Erythroblast (primary cell): ENCODE results near the gene NME8.

Experiments
- DNase-seq, 2 experiments: peaks; one replicate each; lab custom pipeline; 2025; lab: John Stamatoyannopoulos, UW
- GATA1 ChIP-seq: IDR thresholded peaks from 2 replicates; pipeline ENCODE4 v1.6.1; 2011; ENCODE audit warnings: low read depth, mild to moderate bottlenecking, control low read depth, low read length, moderate library complexity
- POLR2A ChIP-seq: IDR thresholded peaks from 2 replicates; pipeline ENCODE4 v1.6.1; 2011; ENCODE audit warnings: mild to moderate bottlenecking, low read length

NME8 gene

DNA sequence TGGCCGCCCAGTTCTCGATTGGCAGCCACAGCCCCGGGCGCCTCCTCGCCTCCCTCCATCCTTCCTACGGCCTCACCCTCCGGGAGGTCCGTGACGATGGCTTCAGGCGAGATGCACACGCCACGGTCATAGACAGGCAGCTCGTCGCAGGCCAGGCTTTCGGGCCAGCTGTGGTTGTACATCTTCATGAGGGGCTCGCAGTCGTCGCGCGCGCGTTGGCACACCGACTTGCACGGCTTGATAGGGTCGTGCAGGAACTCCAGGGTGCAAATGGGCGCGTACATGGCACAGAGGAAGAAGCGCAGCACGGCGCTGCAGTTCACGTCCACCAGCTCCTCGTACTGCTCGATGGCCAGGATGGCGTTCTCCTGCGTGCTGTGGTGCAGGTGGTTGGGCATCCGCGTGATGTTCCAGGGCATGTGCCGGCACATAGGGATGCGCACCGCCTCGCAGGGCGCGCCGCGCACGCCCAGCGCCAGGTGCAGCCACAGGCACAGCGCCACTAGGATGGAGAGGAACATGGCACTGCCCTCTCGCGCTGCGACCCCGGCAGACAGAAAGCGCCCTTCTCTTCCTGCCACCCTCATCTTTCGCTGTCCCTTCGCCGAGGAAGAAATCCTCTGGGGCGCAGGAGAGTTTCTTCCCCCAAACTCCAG is 67.7 kb downstream of the NME8 start:
- no peak for TF ChIP-seq POLR2A
- no peak for TF ChIP-seq GATA1
- DNase-seq = peak; percentile 42 to 50

DNA sequence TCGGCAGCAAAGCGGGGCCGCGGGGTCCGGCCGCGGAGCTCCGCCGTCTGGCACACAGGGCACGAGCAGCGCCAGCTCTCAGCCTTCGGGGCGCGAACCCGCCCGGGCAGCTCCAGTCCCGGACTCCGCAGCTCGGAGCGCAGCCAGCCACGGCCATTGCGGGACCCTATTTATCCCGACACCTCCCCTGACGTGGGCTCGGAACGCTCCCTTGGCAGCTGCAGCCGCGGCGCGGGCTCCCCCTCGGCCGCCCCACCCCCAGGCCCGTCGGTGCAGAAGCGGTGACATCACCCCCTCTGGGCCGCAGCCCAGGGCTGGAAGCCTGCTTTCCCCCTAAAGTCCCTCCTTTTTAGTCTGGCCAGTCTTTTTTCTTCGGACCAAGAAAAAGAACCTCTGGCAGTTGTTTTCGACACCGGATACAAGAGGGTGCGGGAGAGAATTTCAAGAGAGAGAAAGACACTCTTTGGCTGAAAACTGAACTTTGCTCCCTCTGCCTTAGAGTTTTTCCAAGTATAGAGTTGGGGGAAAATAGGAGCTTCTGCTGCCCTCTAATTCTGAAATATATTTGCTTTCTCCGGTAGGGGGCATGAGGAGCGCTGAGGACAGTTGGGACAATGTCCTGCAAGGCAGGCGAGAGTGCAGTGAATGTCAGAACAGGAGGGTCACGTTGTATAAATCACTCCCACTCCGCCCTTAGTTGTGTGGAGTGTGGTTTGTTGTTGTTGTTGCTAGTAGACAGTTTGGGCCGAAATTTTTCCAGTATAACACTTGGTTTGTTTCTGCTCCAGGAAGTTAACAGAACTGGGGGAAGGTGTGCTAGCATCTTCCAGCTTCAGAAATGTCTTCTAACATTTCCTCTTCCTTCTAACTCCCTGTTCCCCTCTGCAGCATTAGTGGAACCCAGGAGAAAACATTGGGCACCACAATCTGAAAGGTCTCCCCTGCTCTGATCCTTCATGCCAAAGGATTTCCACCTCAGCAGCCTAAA is 68.6 kb downstream of the NME8 start, which contains the start of gene SFRP4:
TSS of gene SFRP4 (minus strand) at position 145 of the 988 bp plus-strand sequence. CDS start 280 bp downstream, outside the sequence.
- TF ChIP-seq POLR2A (no peak), GATA1 (no peak)
- DNase-seq = peak; percentile 68 to 74

DNA sequence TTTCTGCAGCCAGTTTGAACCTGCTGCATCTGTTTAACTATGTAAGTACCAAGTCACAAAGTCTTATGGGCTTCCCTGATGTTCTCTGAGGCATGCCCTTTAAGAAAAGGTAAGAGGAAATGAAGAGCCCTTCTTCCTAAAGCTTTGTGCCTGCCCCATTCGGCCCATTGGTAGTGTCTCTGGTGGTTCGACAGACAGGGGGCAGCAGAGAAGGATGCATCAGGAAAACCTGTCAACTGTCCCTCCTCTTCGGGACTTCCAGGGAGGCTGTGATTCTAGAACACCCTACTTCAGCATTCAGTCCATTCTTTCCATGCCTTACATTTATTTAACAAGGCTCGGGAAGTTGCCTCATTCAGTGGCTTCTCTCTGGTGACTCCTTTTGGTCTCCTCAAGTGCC is 70.1 kb downstream of the NME8 start:
- DNase-seq = no peak
- no peak for TF ChIP-seq POLR2A
- no peak for TF ChIP-seq GATA1

DNA sequence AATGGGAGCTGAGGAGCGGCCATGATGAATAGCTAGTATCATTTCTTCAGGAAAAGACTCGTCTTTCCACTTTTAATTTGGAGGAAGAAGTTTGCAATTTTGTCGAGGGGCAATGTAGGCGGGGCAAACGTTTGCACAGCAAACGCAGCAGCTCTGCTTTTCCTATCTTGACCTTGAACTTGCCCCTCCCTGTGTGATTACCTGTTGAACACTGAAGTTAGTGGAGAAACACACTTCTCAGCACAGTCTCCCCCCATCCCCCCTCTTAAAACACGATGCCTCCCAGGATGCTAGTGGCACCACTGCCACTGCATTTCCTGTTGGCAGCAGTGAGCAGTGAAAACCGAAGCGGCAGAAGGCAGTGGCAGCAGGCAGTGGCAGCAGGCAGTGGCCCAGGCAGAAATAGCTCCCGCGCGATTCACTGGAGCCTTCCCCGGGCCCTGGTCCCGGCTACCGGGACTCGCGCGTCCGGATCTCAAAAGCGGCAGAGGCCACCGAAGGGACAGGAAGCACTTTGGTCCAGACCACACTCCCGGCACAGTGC is 72.0 kb downstream of the NME8 start, which contains the start of gene EPDR1:
TSS of gene EPDR1 (plus strand) at position 336 of the 544 bp plus-strand sequence. CDS start 300 bp downstream, outside the sequence.
- no peak for TF ChIP-seq GATA1
- TF ChIP-seq POLR2A = peak; percentile 80
- peak; percentile 72 to 84 for DNase-seq

DNA sequence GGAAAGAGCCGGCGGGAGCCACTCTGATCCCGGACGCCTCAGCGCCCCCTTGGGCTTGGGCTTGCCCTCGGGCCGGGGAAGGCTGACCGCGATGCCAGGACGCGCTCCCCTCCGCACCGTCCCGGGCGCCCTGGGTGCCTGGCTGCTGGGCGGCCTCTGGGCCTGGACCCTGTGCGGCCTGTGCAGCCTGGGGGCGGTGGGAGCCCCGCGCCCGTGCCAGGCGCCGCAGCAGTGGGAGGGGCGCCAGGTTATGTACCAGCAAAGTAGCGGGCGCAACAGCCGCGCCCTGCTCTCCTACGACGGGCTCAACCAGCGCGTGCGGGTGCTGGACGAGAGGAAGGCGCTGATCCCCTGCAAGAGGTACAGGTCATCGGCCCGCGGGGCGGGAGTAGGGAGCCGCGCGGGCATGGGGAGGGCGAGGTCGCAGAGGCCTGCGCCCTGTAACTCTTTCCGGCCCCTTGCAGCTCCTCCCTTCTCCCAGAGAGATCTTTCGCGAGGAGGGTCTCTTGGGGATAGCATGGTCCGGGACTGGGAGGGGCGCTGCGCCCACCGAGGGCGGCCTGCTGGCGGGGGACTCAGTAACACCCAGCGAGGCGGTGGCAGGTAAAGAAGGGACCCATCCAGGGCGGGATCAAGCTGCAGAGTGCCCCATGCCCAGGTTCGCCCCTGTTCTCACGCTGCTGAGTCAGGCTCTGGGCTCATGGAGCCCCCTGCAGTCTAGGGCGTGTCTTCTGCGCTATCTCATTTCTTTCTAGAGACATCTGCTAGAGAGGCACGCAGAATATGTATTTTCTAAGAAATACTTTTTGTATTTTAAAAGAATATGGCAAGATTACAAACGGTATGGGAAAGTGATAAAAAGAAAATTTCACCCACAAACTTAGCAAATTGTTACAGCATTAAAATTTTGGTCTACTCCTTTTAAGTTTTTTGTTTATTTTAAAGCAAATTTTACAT is 72.7 kb downstream of the NME8 start:
- TF ChIP-seq GATA1 (no peak), POLR2A (peak; percentile 81)
- peak; percentile 89 to 92 for DNase-seq

DNA sequence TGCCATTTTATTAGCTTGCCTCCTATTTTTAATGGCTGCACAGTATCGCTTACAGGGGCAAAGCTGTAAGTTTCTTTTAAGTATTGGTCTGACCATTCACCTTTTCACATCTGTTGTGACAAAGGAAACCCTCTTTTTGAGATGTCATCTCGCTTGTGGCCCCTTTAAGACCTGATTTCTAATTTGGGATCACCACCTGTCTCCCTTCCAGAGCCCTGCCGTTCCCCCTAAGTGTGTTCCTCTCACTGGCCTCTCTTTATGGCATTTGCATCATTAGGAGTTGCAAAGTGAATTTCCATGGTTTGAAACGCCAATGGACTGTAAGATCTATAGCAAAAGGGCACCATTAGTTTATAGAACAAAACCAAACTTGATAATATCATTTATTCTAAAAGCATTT is 73.5 kb downstream of the NME8 start:
- DNase-seq = peak; percentile 61 to 62
- TF ChIP-seq GATA1 (no peak), POLR2A (no peak)

DNA sequence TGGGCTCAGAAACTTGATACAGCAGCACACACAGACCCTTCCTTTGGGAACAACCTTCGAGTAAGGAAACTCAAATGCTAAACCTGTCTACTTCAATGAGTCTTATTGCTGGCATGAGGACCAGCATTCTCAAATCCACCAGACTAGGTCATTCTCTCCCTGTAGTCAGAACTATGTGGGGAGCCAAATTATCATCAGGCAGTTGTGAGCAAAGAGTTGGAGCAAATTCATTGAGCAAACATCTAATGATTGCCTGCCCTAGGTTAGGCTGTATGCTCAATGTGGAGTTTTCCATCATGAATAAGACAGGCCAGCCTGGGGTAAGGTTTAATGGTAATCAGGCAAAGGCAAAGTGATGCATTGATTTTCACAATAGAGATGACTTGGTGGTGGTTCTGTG is 75.6 kb downstream of the NME8 start:
- no peak for TF ChIP-seq GATA1
- no peak for TF ChIP-seq POLR2A
- no peak for DNase-seq

DNA sequence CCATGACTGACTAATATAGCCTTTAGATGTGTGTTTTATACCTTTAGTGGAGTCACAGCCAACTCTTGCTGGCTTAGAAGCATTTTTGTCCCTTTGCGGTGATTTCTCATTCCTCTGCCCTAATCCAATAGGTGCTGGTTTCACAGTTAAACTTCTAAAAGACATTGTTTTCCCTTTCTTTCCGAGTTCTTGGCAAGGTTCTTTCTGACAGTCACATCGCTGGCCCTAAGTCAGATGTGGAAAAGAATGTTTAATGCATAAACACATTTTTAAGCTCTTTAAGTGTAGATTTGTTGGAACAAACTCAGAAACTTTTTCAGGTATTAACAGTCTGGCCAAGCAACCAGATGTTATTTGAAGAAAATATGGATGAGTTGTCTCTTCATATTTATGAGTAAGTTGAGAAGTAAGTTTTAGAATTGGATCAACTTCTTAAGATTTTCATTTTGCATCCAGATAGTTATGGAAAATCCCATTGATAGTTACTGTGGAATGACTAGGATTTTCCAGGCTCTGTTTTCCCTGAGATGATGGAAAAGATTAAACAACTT is 76.2 kb downstream of the NME8 start:
- TF ChIP-seq POLR2A (no peak), GATA1 (no peak)
- DNase-seq = no peak

DNA sequence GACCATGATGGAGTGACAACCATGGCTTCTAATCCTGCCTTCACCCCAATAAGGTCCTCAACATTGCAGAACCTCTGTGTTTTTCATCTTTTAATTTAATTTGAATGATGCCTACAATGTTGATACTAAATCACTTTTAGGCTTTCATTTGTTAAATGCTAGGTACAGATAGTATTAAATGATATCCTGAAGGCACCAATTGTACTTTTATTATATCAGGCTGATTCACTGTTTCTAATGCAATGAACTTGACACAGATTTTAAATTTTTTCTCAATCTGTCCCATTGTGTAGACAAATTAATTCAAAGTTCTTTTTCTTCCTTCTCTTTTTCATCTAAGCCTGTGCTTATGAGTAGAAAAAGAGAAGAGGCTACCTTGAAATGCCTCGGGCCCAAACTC is 77.2 kb downstream of the NME8 start:
- DNase-seq = no peak
- no peak for TF ChIP-seq POLR2A
- no peak for TF ChIP-seq GATA1

DNA sequence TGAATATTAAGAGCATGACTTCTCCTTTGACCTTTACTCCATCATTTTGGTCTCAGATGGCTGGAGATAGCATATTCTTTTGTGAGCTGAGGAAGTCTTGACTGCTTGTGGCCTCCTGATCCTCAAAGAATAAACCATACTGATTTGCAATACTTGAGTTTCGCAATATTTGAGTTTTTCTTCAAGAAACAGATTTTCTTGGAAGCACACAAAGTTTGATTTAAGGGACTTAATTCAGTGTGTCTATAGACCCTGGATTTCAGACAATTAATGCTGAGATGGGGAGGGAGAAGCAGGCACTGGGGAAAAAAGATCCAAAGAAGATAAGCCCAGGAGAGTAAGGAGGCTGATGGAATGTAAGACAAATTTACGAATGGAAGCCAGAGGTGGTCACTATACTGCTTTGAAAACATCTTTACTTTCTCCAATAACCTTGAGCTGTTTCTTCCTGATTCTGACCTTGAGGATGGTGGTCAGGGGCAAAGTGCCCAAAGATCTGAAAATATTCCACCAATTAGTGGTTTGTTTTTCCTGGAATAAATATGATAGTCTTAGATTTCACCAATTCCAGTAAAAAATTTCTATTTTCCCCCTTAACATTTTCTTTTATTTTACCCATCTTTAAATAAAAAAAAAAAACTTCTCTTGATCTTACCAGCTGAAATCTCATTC is 79.5 kb downstream of the NME8 start:
- DNase-seq = no peak
- no peak for TF ChIP-seq POLR2A

DNA sequence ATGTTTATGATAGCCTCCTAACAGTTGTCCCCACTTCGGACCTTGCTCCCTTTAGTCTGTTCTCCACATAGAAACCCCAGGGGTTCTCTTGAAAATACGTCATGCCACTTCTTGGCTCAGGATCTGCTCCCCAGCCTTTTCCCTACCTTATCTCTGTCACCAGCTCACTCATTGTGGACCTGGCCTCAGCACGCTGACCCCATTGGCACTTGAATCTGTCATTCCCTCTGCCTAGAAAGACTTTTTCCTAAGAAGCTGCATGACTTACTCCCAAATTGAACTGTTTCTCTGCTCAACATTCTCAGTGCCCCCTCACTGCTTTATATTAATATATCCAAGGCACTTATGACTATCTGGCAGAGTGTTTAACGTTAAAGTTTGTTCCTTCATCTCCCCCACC is 80.5 kb downstream of the NME8 start:
- TF ChIP-seq POLR2A (no peak), GATA1 (no peak)
- DNase-seq = peak in 1 of 2 experiments; percentile 5
